PC-9 (cell line): ENCODE data around the gene SLC38A8. TPM values are rescaled to one million over a fixed set of nuclear protein-coding genes. Genes with fewer than 3 reads are reported as not detected.

ENCODE experiments used
- BruUV-seq: library from RNA; stranded (reverse); fragments of 400-500 nt; replicated peaks from 2 replicates; lab custom pipeline; 2021; lab: Mats Ljungman, UMichigan
- CTCF ChIA-PET: fragments of 300-600 bp; sonication (Branson Sonifier 250); formaldehyde crosslinking; loops from one replicate; lab custom pipeline; 2022; ENCODE audit warnings: antibody characterized with exemption; lab: Charles Lee
- POLR2A ChIA-PET: fragments of 300-600 bp; sonication (Branson Sonifier 250); formaldehyde crosslinking; loops from one replicate; lab custom pipeline; 2022; ENCODE audit warnings: antibody characterized with exemption; ENCODE audit not compliant: unreplicated experiment; lab: Charles Lee
- DNase-seq, 2 experiments: peaks; one replicate each; pipeline versions ENCODE4 v3.0.0 to v3.0.0-alpha.2; 2015 to 2022; ENCODE audit warnings: mixed read lengths in 1 of 2
- H2AFZ ChIP-seq: fragments of 200-600 bp; sonication (generic); 2 replicates; pipeline ENCODE4 v1.8.1; 2017; ENCODE audit warnings: antibody characterized with exemption
- H3F3A ChIP-seq: fragments of 200-600 bp; sonication (generic); 2 replicates; pipeline ENCODE4 v1.8.1; 2017; ENCODE audit warnings: antibody characterized with exemption, mild to moderate bottlenecking, low read depth; ENCODE audit not compliant: insufficient read depth
- H3K27ac ChIP-seq: fragments of 200-600 bp; sonication (generic); 2 replicates; pipeline ENCODE4 v1.6.1; 2016; ENCODE audit warnings: mixed run types
- H3K27me3 ChIP-seq: fragments of 200-600 bp; sonication (generic); 2 replicates; pipeline ENCODE4 v1.6.1; 2016; ENCODE audit warnings: low read depth, mixed run types; ENCODE audit not compliant: insufficient read depth
- H3K36me3 ChIP-seq: fragments of 200-600 bp; sonication (generic); 2 replicates; pipeline ENCODE4 v1.6.1; 2016; ENCODE audit warnings: low read depth, mixed run types
- H3K4me1 ChIP-seq: fragments of 200-600 bp; sonication (generic); replicated peaks from 2 replicates; pipeline ENCODE4 v1.6.1; 2016; ENCODE audit warnings: mixed run types; ENCODE audit not compliant: insufficient read depth
- H3K4me2 ChIP-seq: fragments of 200-600 bp; sonication (generic); 2 replicates; pipeline ENCODE4 v1.6.1; 2017; ENCODE audit warnings: mixed run types
- H3K4me3 ChIP-seq: fragments of 200-600 bp; sonication (generic); 2 replicates; pipeline ENCODE4 v1.6.1; 2016; ENCODE audit warnings: mixed run types
- H3K79me2 ChIP-seq: fragments of 200-600 bp; sonication (generic); 2 replicates; pipeline ENCODE4 v1.6.1; 2017; ENCODE audit warnings: low read depth, mixed run types
- H3K9me2 ChIP-seq: fragments of 200-600 bp; sonication (generic); 2 replicates; pipeline ENCODE4 v1.8.1; 2017; ENCODE audit warnings: mild to moderate bottlenecking; ENCODE audit not compliant: insufficient read depth
- H3K9me3 ChIP-seq: fragments of 200-600 bp; sonication (generic); 2 replicates; pipeline ENCODE4 v1.8.1; 2016; ENCODE audit warnings: low read depth; ENCODE audit not compliant: insufficient read depth
- H4K20me1 ChIP-seq: fragments of 200-600 bp; sonication (generic); 2 replicates; pipeline ENCODE4 v1.8.1; 2017; ENCODE audit not compliant: insufficient read depth
- EZH2 ChIP-seq: fragments of 200-600 bp; sonication (generic); IDR thresholded peaks from 2 replicates; pipeline ENCODE4 v1.8.0; 2017; ENCODE audit warnings: antibody characterized with exemption, low read depth
- intact Hi-C: fragments of 100-400 bp; cut with micrococcal nuclease; formaldehyde crosslinking; loops from one replicate; pipeline ENCODE4 v1.10.0; 2022; ENCODE audit not compliant: unreplicated experiment
- total RNA-seq: library from RNA; stranded (reverse); gene quantifications from 2 replicates; pipeline ENCODE4 v1.2.3, GENCODE V29; 2021
- TF ChIP-seq, protein P1 (sequence below): fragments of 200-600 bp; sonication (generic); conservative IDR thresholded peaks from 2 replicates; pipeline ENCODE4 v1.6.1; 2017; ENCODE audit warnings: mixed run types, antibody characterized with exemption, mild to moderate bottlenecking, moderate library complexity

SLC38A8 gene
- total RNA-seq, 1 experiment from 2014 or later: not detected

DNA sequence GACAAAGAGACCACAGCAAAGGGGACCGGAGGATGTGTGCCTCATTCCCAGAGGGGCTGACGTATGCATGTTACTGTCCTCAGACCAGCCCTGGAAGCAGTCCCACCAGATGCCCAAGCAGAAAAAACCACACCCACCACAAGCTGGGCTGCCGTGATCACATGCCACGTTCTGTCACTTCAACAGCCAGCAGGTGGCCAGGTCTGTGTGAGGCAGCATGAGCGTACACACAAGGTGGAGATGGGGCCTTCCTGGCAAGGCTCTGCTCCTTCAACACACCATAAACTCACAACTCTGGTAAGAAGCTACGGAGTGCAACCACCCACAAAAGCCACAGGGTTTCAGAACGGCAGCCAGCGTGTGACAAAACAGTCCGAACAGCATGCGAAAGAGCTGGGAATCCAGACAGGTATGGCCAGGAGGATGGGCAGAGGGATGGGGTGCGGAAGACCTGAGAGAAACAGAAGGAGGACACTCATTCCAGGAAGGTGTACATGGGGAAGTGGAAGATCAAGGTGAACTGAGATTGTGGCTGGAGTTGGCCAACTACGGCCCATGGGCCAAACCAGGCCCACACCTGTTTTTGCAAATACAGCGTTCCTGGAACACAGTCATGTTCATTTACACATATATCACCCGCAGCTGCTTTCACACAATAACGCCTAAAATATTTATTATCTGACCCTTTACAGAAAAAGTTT lies 46.2 kb upstream of the SLC38A8 start:
- TF ChIP-seq, protein P1, sequence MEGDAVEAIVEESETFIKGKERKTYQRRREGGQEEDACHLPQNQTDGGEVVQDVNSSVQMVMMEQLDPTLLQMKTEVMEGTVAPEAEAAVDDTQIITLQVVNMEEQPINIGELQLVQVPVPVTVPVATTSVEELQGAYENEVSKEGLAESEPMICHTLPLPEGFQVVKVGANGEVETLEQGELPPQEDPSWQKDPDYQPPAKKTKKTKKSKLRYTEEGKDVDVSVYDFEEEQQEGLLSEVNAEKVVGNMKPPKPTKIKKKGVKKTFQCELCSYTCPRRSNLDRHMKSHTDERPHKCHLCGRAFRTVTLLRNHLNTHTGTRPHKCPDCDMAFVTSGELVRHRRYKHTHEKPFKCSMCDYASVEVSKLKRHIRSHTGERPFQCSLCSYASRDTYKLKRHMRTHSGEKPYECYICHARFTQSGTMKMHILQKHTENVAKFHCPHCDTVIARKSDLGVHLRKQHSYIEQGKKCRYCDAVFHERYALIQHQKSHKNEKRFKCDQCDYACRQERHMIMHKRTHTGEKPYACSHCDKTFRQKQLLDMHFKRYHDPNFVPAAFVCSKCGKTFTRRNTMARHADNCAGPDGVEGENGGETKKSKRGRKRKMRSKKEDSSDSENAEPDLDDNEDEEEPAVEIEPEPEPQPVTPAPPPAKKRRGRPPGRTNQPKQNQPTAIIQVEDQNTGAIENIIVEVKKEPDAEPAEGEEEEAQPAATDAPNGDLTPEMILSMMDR: no peak
- no peak for TF ChIP-seq EZH2
- H3K9me3 ChIP-seq: no peaks in the 10 kb centered on the region
- H2AFZ ChIP-seq: no peak overlapping the region
- H3F3A ChIP-seq: no peaks in the 10 kb centered on the region; the same call in 1 of the 2 replicates
- peaks cover 12% of the 10 kb centered on the region for H3K36me3 ChIP-seq
- H4K20me1 ChIP-seq: peaks cover 3% of the 10 kb centered on the region; the same call in 1 of the 2 replicates
- H3K4me3 ChIP-seq: no peak overlapping the region
- no peaks in the 10 kb centered on the region for H3K9me2 ChIP-seq
- intact Hi-C loops: no loop called here
- no peak overlapping the region for H3K4me2 ChIP-seq
- DNase-seq: no peak
- H3K4me1 ChIP-seq: no peaks in the 10 kb centered on the region
- H3K79me2 ChIP-seq: no peaks in the 10 kb centered on the region
- no TSS peak for BruUV-seq
- POLR2A ChIA-PET: no interaction called here
- CTCF ChIA-PET: no interaction called here
- H3K27me3 ChIP-seq: no peaks in the 10 kb centered on the region
- H3K27ac ChIP-seq: no peak overlapping the region

DNA sequence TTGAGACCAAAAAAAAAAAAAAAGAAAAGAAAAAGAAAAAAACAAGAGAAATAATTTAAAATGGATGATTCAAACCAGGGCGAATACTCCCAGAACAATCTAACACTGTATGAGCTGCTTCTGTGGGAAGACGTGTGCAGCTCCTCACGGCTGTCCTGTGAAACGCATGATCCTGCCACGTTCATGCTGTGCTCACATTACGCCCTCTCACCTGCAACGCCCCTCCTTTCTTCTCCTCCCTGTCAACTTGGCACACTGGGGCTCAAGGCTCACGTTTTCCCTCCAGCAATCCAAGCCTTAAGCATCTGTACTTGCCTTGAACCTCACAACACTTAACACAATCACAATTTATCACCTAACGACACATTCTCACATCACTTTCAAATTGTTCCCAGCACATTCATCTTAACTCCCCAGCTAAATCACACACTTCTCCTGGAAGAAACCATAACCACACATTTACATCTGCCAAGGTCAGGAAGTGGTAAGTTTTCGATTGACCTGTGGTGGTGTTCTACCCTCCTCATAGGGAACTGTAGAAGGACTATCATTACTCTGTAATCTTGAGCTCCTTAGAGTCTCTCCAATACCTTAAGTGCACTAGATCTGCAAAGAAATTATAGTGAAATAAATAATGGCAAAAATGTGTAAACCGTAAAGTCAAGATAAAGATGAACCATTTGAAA lies 45.0 kb upstream of the SLC38A8 start:
- POLR2A ChIA-PET: no interaction called here
- intact Hi-C loops: no loop called here
- TF ChIP-seq EZH2: no peak
- TF ChIP-seq, protein P1: no peak
- Histone ChIP-seq H3K4me1 (no peaks in the 10 kb centered on the region), H3K36me3 (peaks cover 12% of the 10 kb centered on the region), H3K4me3 (no peak overlapping the region), H4K20me1 (peaks cover 3% of the 10 kb centered on the region; the same call in 1 of the 2 replicates), H3K4me2 (no peak overlapping the region), H3K27ac (no peak overlapping the region), H3F3A (no peaks in the 10 kb centered on the region; the same call in 1 of the 2 replicates), H3K27me3 (no peaks in the 10 kb centered on the region), H2AFZ (no peak overlapping the region), H3K79me2 (no peaks in the 10 kb centered on the region), H3K9me3 (no peaks in the 10 kb centered on the region), H3K9me2 (no peaks in the 10 kb centered on the region)
- DNase-seq: no peak
- CTCF ChIA-PET: no interaction called here
- BruUV-seq: no TSS peak

DNA sequence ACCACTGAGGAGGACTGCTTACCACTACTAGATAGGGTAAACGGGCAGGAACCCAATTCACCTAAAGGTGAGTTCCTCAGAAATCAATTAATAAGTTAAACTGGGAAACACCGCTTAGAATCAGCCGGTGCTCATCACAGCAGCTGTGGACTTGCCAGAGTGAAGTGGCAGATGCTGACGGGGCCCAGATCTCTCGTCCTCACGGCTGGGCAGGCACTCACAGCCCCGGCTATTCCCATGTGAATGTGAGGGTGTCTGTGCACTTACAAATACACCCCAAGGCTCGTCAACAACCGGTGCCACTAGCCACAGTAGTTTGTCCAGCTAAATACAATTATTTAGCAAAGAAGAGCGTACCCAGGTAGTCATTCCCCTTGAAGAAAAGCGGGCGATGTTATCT lies 44.4 kb upstream of the SLC38A8 start:
- peaks cover 3% of the 10 kb centered on the region; the same call in 1 of the 2 replicates for H4K20me1 ChIP-seq
- BruUV-seq: no TSS peak
- H3K9me2 ChIP-seq: no peaks in the 10 kb centered on the region
- H3K9me3 ChIP-seq: no peaks in the 10 kb centered on the region
- no peaks in the 10 kb centered on the region; the same call in 1 of the 2 replicates for H3F3A ChIP-seq
- no peaks in the 10 kb centered on the region for H3K4me1 ChIP-seq
- no peak overlapping the region for H2AFZ ChIP-seq
- no peak for DNase-seq
- H3K36me3 ChIP-seq: peaks cover 7% of the 10 kb centered on the region
- intact Hi-C loops: no loop called here
- no peak overlapping the region for H3K4me2 ChIP-seq
- ChIA-PET POLR2A (no interaction called here), CTCF (interaction anchor here (1.2 kb wide), 1 partner anchor 89 kb away, joined by 4 read pairs; no protein-coding TSS in a partner anchor)
- no peaks in the 10 kb centered on the region for H3K79me2 ChIP-seq
- H3K27ac ChIP-seq: no peak overlapping the region
- no peak for TF ChIP-seq EZH2
- TF ChIP-seq, protein P1: no peak
- no peaks in the 10 kb centered on the region for H3K27me3 ChIP-seq
- no peak overlapping the region for H3K4me3 ChIP-seq
